Activated CD4-positive, alpha-beta T cell treated with anti-CD3 and anti-CD28 coated beads for 36 hours (primary cell): ENCODE data around the gene BABAM1. TPM values are rescaled to one million over a fixed set of nuclear protein-coding genes. Genes with fewer than 3 reads are reported as not detected.
A peak's percentile ranks its signal among the peaks of the same experiment; 100 is the strongest.

Experiments used
- ATAC-seq: fragments of 200-7000 bp; cut with Tn5 transposase; one replicate; pipeline ENCODE4 v1.10.0; 2021; ENCODE audit warnings: mild to moderate bottlenecking, moderate library complexity
- CTCF ChIA-PET: fragments of 350-600 bp; sonication (Branson Sonifier 250); formaldehyde crosslinking; loops from one replicate; lab custom pipeline; 2021; ENCODE audit warnings: antibody characterized with exemption; lab: Charles Lee
- POLR2A ChIA-PET: fragments of 350-600 bp; sonication (Branson Sonifier 250); formaldehyde crosslinking; loops from one replicate; lab custom pipeline; 2021; ENCODE audit warnings: antibody characterized with exemption, inconsistent platforms; lab: Charles Lee
- DNase-seq: peaks from one replicate; pipeline ENCODE4 v3.0.0-alpha.2; 2020
- H3K27ac Mint-ChIP-seq: one replicate; pipeline ENCODE4 v1.8.0; 2021; ENCODE audit warnings: mixed read lengths
- H3K27me3 Mint-ChIP-seq: one replicate; pipeline ENCODE4 v1.8.0; 2021; ENCODE audit warnings: mixed read lengths
- H3K36me3 Mint-ChIP-seq: one replicate; pipeline ENCODE4 v1.8.0; 2021; ENCODE audit warnings: low read depth, mixed read lengths
- H3K4me1 Mint-ChIP-seq: one replicate; pipeline ENCODE4 v1.8.0; 2021; ENCODE audit warnings: mixed read lengths
- H3K4me3 Mint-ChIP-seq: one replicate; pipeline ENCODE4 v1.8.0; 2021; ENCODE audit warnings: mild to moderate bottlenecking, moderate library complexity, mixed read lengths
- H3K9me3 Mint-ChIP-seq: one replicate; pipeline ENCODE4 v1.8.0; 2021; ENCODE audit warnings: low read depth, mixed read lengths
- intact Hi-C, 2 experiments: fragments of 100-400 bp; cut with DNase I in 1 of 2; cut with micrococcal nuclease in 1 of 2; formaldehyde crosslinking; loops; one replicate each; pipeline versions ENCODE4 v1.14.2 to v1.15.1; 2022 to 2024; cut with DNase I, micrococcal nuclease
- total RNA-seq, 2 experiments: library from RNA; stranded (reverse); gene quantifications; one replicate each; pipeline ENCODE4 v1.2.3, GENCODE V29; 2021

BABAM1 gene
- total RNA-seq = 100 to 1,000 TPM; 109 to 132 TPM

- intact Hi-C loops = loop anchor here (1.0 to 10.0 kb wide), 20 partner anchors 22 to 1430 kb away; partner anchors contain the start of genes HAUS8 (in 2 of the 2), MRPL34 (in 2 of the 2), MYO9B (in 2 of the 2) and OCEL1 (in 2 of the 2)
- H3K4me1 Mint-ChIP-seq = peaks cover 11% of the 10 kb centered on the region
- ATAC-seq (peak; percentile 96), DNase-seq (peak; percentile 98)
- H3K27ac Mint-ChIP-seq = peak within 1 kb of the TSS; percentile 85
- H3K4me3 Mint-ChIP-seq = peak within 1 kb of the TSS; percentile 94
- CTCF ChIA-PET = interaction anchor here (0.6 to 2.3 kb wide), 21 partner anchors 11 to 897 kb away, joined by 3 to 18 read pairs (median 4); partner anchors contain the start of genes ANKLE1, DDA1, MRPL34 and USE1
- H3K9me3 Mint-ChIP-seq = no peaks in the 10 kb centered on the region
- H3K27me3 Mint-ChIP-seq = no peaks in the 10 kb centered on the region
- POLR2A ChIA-PET = interaction anchor here (0.5 to 1.8 kb wide), 11 partner anchors 14 to 192 kb away, joined by 3 to 9 read pairs (median 4); partner anchors contain the start of genes ANKLE1, DDA1, HAUS8 and OCEL1
- peaks cover 9% of the 10 kb centered on the region for H3K36me3 Mint-ChIP-seq
These were observed at the start of gene BABAM1 for GRCh38 chr19:17266975-17267788. Gene BABAM1 (plus strand): TSS chr19:17267443. CDS start chr19:17268807, 1,364 bp downstream.

GRCh38 chr19:17219286-17219685, 48.0 kb upstream of the BABAM1 start:
- no peak overlapping the region for H3K27ac Mint-ChIP-seq

GRCh38 chr19:17220207-17220758, 47.0 kb upstream of the BABAM1 start:
- POLR2A ChIA-PET = interaction anchor here (0.6 kb wide), 1 partner anchor 83 kb away, joined by 3 read pairs; the partner anchor contains the start of gene ABHD8
- DNase-seq (peak; percentile 50), ATAC-seq (peak; percentile 15)
- Mint-ChIP-seq H3K36me3 (peaks cover 24% of the 10 kb centered on the region), H3K4me3 (no peak overlapping the region), H3K27ac (no peak overlapping the region), H3K27me3 (no peaks in the 10 kb centered on the region), H3K9me3 (no peaks in the 10 kb centered on the region), H3K4me1 (peaks cover 15% of the 10 kb centered on the region)
- CTCF ChIA-PET = interaction anchor here (0.6 kb wide), 3 partner anchors 14 to 575 kb away, joined by 3 to 5 read pairs (median 3); partner anchors contain the start of gene B3GNT3
- intact Hi-C loops = no loop called here

More at GRCh38 chr19:17219286-17219685, 48.0 kb upstream of the BABAM1 start:
- POLR2A ChIA-PET = no interaction called here
- Mint-ChIP-seq H3K9me3 (no peaks in the 10 kb centered on the region), H3K27me3 (no peaks in the 10 kb centered on the region), H3K36me3 (peaks cover 25% of the 10 kb centered on the region), H3K4me3 (no peak overlapping the region), H3K4me1 (peaks cover 22% of the 10 kb centered on the region)
- ATAC-seq (no peak), DNase-seq (no peak)
- intact Hi-C loops = loop anchor here in 1 of 2 experiments (5.0 kb wide), 1 partner anchor 142 kb away; the partner anchor contains the start of genes HAUS8 and MYO9B
- CTCF ChIA-PET = no interaction called here

GRCh38 chr19:17225053-17225452, 42.2 kb upstream of the BABAM1 start:
- intact Hi-C loops = loop anchor here in 1 of 2 experiments (5.0 kb wide), 1 partner anchor 753 kb away; the partner anchor contains the start of gene EPS15L1
- CTCF ChIA-PET = no interaction called here
- POLR2A ChIA-PET = no interaction called here
- Mint-ChIP-seq H3K4me1 (peaks cover 11% of the 10 kb centered on the region), H3K27me3 (no peaks in the 10 kb centered on the region), H3K4me3 (peak overlapping the region; percentile 80), H3K9me3 (no peaks in the 10 kb centered on the region), H3K36me3 (peaks cover 4% of the 10 kb centered on the region), H3K27ac (no peak overlapping the region)
- DNase-seq (no peak), ATAC-seq (no peak)

GRCh38 chr19:17226002-17226933, 41.0 kb upstream of the BABAM1 start, which contains the start of gene OCEL1:
Gene OCEL1 (plus strand): TSS chr19:17226226. CDS start chr19:17226248, 22 bp downstream.
- Mint-ChIP-seq H3K4me3 (peak within 1 kb of the TSS; percentile 80), H3K9me3 (no peaks in the 10 kb centered on the region), H3K36me3 (peaks cover 2% of the 10 kb centered on the region), H3K27ac (peak within 1 kb of the TSS; percentile 93), H3K27me3 (no peaks in the 10 kb centered on the region), H3K4me1 (peaks cover 7% of the 10 kb centered on the region)
- DNase-seq (peak; percentile 99), ATAC-seq (peak; percentile 92)
- intact Hi-C loops = loop anchor here (1.0 to 5.0 kb wide), 14 partner anchors 9 to 754 kb away; partner anchors contain the start of genes BABAM1 (in 2 of the 2), USE1 (in 2 of the 2), COLGALT1 (in 1 of the 2) and DDA1 (in 1 of the 2)
- CTCF ChIA-PET = interaction anchor here (1.0 to 1.2 kb wide), 2 partner anchors 27 to 55 kb away, joined by 3 read pairs; partner anchors contain the start of gene ANKLE1
- POLR2A ChIA-PET = interaction anchor here (0.5 to 1.4 kb wide), 5 partner anchors 9 to 42 kb away, joined by 3 to 6 read pairs (median 3); partner anchors contain the start of genes BABAM1 and USE1

GRCh38 chr19:17227798-17228367, 39.4 kb upstream of the BABAM1 start:
- intact Hi-C loops = loop anchor here in 1 of 2 experiments (2.0 to 5.0 kb wide), 2 partner anchors 567 to 756 kb away; partner anchors contain the start of genes EPS15L1, SMIM7 and TMEM38A
- H3K4me1 Mint-ChIP-seq = peaks cover 7% of the 10 kb centered on the region
- DNase-seq (no peak), ATAC-seq (no peak)
- no peaks in the 10 kb centered on the region for H3K27me3 Mint-ChIP-seq
- H3K27ac Mint-ChIP-seq = no peak overlapping the region
- H3K4me3 Mint-ChIP-seq = peak overlapping the region; percentile 80
- peaks cover 4% of the 10 kb centered on the region for H3K36me3 Mint-ChIP-seq
- CTCF ChIA-PET = interaction anchor here (1.0 kb wide), 1 partner anchor 13 kb away, joined by 5 read pairs; the partner anchor contains the start of gene USE1
- no peaks in the 10 kb centered on the region for H3K9me3 Mint-ChIP-seq
- POLR2A ChIA-PET = interaction anchor here (1.4 kb wide), 1 partner anchor 8 kb away, joined by 3 read pairs; no protein-coding TSS in a partner anchor

- no peak for DNase-seq
- H3K4me3 Mint-ChIP-seq = no peak overlapping the region
- H3K4me1 Mint-ChIP-seq = peaks cover 16% of the 10 kb centered on the region
- H3K27ac Mint-ChIP-seq = no peak overlapping the region
- intact Hi-C loops = loop anchor here in 1 of 2 experiments (5.0 kb wide), 1 partner anchor 758 kb away; the partner anchor contains the start of gene EPS15L1
- H3K27me3 Mint-ChIP-seq = no peaks in the 10 kb centered on the region
- ATAC-seq = no peak
- no peaks in the 10 kb centered on the region for H3K9me3 Mint-ChIP-seq
- POLR2A ChIA-PET = no interaction called here
- peaks cover 9% of the 10 kb centered on the region for H3K36me3 Mint-ChIP-seq
- CTCF ChIA-PET = no interaction called here
These were observed 37.4 kb upstream of the BABAM1 start for GRCh38 chr19:17229890-17230289.

- ATAC-seq (no peak), DNase-seq (no peak)
- no peak overlapping the region for H3K27ac Mint-ChIP-seq
- H3K36me3 Mint-ChIP-seq = peaks cover 9% of the 10 kb centered on the region
- peaks cover 9% of the 10 kb centered on the region for H3K4me1 Mint-ChIP-seq
- H3K9me3 Mint-ChIP-seq = no peaks in the 10 kb centered on the region
- no peak overlapping the region for H3K4me3 Mint-ChIP-seq
- no peaks in the 10 kb centered on the region for H3K27me3 Mint-ChIP-seq
- intact Hi-C loops = no loop called here
- CTCF ChIA-PET = interaction anchor here (0.7 kb wide), 1 partner anchor 16 kb away, joined by 5 read pairs; no protein-coding TSS in a partner anchor
- POLR2A ChIA-PET = no interaction called here
These were observed 35.0 kb upstream of the BABAM1 start for GRCh38 chr19:17232258-17232657.

- peak; percentile 84 for ATAC-seq
These were observed 32.3 kb upstream of the BABAM1 start for GRCh38 chr19:17234911-17235299.

More at GRCh38 chr19:17234911-17235299, 32.3 kb upstream of the BABAM1 start:
- Mint-ChIP-seq H3K4me3 (peak overlapping the region; percentile 79), H3K27ac (peak overlapping the region; percentile 65), H3K9me3 (no peaks in the 10 kb centered on the region), H3K27me3 (no peaks in the 10 kb centered on the region), H3K4me1 (peaks cover 9% of the 10 kb centered on the region), H3K36me3 (peaks cover 6% of the 10 kb centered on the region)
- intact Hi-C loops = loop anchor here (1.0 to 2.0 kb wide), 7 partner anchors 9 to 338 kb away; partner anchors contain the start of genes OCEL1 (in 2 of the 2), BABAM1 (in 1 of the 2), HAUS8 (in 1 of the 2) and MYO9B (in 1 of the 2)
- CTCF ChIA-PET = interaction anchor here (0.6 to 2.1 kb wide), 8 partner anchors 14 to 231 kb away, joined by 3 to 11 read pairs (median 4); partner anchors contain the start of genes BABAM1 and USE1
- POLR2A ChIA-PET = interaction anchor here (0.5 to 0.6 kb wide), 2 partner anchors 12 to 185 kb away, joined by 3 to 5 read pairs; partner anchors contain the start of gene MVB12A
- peak; percentile 85 for DNase-seq
